UCSD-AML1 (cell line): Measurements from ENCODE around the gene KHSRP.
"Not testable (repeated sequence)": the region's sequence is repeated elsewhere in the genome, so short reads cannot be mapped to it uniquely, and the experiment has no call there.

Source experiments
- DNase-seq: peaks from one replicate; lab custom pipeline; 2025; ENCODE audit not compliant: unreplicated experiment; lab: John Stamatoyannopoulos, UW

Gene KHSRP

DNA sequence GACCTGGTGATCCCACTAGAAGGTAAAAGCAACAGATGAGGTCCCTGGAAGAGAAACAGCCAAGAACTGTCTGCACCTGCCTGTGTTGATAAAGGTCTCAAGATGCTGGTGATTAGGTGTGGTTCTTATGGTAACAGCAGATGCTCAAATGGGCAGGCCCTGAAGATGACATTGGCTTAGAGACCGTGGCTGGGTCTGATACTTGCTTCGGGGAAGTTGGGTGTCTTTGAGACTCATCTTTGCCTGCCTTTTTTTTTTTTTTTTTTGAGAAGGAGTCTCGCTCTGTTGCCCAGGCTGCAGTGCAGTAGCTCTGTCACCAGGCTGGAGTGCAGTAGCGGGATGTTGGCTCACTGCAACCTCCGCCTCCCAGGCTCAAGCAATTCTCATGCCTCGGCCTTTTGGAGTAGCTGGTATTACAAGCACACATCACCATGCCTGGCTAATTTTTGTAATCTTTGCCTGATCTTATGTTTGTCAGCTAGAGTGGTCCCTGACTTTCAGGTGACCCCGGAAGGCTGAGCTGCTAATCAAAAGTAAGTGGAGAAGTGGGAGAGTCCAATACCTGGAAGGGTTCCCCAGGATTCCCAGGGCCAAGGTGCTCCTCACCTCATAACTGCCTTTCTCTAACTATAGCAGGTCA is 27.1 kb upstream of the KHSRP start:
- no peak for DNase-seq

DNA sequence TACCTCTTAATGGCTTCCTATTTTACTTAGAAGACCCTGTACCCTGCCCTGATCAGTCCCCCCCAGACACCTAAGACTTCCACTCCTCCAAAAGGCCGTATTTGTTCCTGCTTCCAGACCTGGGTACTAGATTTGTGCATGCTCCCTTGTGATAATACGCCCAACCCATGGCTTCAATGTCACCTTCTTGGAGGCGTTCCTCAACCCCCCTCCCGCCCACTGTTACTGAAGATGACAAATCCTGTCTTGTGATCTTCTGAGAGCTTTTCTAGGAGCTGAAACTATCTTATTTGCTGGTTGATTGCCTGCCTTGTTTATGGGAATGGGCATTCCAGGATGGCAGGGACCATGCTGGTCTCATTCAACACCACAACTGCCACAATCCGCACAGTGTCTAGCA is 25.6 kb upstream of the KHSRP start:
- DNase-seq = no peak

DNA sequence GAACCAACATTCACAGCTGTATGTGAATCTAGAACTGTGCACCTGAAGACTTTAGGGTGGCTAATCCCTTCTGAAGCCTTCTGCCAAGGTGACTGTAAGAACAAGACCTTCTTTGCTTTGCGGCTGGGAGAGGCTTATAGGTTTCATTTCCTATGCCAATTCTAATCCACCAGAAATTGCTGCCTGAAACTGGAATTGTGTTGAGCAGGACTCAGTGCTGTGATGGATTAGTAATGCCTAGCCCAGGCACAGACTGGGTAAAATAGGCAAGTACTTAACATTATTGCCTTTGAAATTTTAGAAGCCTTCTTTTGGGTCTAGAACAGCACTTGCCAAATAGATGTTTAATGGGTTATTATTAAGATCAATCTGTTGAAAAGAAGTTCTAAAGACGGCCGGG is 23.4 kb upstream of the KHSRP start:
- DNase-seq = no peak

DNA sequence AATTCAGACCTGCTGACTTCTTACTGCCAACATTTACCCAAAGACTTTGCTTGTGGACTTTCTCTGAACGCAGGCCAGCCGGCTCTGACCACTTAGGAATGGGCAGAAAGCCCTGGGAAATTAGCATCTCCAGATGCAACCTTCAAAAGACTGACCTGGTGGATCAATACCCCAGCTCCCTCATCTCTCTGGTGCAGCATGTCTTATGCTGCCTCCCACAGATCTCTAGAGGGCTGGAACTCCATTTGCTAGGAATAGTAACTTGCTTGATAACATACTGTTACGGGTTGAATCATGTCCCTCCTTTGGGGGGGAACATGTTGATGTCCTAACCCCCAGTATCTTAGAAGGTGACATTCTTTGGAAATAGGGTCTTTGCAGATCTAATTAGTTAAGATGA is 21.8 kb upstream of the KHSRP start:
- no peak for DNase-seq

DNA sequence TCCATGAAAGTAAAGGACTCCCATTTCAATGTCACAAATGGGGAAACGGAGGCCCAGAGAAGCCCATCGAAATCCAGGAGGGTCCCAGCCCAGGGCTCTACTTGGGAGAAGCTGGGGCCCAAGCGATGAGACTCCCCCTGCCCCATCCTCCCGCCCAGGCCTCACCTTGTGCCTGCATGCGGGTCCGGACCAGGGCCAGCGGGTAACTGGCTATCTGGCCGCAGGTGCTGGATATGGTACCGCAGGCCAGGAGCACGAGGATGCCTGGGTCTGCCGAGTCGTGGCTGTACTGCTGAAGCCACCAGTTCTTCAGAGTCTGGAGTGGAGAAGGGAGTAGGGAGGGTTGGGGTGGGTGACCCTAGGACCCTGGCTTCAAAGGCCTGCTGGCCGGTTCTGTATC is 19.4 kb upstream of the KHSRP start:
- no peak for DNase-seq

DNA sequence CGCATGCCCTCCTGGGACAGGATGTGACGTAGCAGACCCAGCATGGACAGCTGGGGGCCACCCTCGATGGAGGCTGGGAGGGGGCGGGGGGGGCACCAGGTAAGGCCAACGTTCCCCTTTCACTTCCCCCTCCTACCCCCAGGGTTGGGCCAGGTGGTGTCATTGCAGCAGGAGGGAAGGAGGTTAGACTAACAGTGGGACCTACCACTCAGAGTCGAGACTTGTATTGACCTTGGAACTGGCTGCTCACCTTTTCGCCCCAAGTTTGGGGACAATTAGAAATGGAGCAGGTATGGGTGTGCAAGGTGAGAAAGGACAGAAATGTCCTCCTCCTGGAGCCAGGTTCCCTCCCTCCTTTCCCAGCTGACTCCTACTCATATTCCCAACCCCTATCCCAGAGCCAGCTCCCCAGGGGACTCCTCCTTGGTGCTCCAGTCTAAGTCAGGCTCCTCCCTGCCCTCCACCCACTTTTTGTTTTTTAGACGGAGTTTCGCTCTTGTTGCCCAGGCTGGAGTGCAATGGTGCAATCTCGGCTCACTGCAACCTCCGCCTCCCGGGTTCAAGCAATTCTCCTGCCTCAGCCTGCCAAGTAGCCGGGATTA is 17.6 kb upstream of the KHSRP start:
- DNase-seq = no peak

DNA sequence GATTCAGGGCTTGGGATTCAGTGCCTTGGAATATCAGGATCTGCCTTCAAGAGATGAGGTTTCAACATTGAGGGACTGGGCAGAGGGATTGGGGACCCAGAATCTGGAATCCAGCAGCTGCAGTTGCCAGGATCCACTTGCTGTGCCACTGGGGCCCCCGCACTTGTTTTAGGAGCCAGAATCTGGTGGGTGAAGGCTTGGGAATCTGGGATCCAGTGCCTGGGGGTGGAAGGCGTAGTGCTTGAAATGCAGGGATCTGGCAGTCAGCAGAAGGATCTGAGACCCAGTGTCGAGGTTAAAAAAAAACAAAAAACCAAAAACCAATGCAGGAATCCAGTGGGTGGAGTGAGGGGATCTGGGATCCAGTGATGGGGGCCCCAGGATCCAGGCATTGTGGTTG is 16.3 kb upstream of the KHSRP start:
- DNase-seq = no peak

GRCh38 chr19:6439743-6440142 is 15.1 kb upstream of the KHSRP start:
- no peak for DNase-seq

- no peak for DNase-seq
Observed at GRCh38 chr19:6433663-6434062, 9.1 kb upstream of the KHSRP start, which contains the start of gene SLC25A41. TSS of gene SLC25A41 (minus strand) at chr19:6433763. CDS start at chr19:6433693, 70 bp downstream.

GRCh38 chr19:6433165-6433564 is 8.6 kb upstream of the KHSRP start:
- no peak for DNase-seq

DNA sequence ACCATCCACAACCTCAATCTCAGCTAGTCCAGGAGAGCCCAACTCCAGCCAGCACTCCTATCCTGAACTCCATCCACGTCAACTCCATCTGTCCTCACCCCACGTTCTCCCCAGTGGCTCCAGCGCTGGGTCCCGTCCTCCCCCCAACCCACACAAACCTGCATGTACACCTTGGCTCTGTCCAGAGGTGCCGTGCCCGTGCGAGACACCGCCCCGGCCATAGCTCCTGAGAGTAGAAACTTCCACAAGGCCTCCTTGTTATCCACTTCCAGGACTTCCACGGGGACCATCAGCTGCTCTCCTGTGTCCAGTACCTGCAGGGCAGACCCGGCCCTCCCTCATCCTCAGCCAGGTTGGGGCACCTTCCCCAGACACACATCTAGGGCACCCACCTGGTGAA is 7.3 kb upstream of the KHSRP start:
- DNase-seq = no peak

GRCh38 chr19:6429419-6430221 is 5.0 kb upstream of the KHSRP start:
- DNase-seq = no peak

DNA sequence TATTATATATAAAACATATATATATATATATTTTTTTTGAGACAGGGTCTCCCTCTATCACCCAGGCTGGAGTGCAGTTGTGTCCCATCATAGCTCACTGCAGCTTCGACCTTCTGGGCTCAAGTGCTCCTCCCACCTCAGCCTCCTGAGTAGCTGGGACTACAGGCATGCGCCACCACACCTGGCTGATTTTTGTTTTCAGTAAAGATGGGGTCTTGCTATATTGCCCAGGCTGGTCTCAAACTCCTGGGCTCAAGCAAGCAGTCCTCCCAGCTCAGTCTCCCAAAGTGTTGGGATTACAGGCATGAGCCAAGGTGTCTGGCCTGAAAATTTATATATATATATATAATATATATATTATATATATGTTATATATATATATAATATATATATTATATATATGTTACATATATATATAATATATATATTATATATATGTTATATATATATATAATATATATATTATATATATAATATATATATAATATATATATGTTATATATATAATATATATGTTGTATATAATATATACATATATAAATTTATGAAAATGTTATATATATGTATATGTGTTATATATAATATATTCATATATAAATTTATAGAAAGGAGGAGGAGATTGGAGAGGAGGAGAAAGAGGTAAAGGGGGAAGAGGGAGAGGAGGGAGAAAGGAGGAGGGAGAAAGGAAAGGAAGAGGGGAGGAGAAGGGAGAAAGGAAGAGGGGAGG is 4.2 kb upstream of the KHSRP start:
- DNase-seq = not testable (repeated sequence)

DNA sequence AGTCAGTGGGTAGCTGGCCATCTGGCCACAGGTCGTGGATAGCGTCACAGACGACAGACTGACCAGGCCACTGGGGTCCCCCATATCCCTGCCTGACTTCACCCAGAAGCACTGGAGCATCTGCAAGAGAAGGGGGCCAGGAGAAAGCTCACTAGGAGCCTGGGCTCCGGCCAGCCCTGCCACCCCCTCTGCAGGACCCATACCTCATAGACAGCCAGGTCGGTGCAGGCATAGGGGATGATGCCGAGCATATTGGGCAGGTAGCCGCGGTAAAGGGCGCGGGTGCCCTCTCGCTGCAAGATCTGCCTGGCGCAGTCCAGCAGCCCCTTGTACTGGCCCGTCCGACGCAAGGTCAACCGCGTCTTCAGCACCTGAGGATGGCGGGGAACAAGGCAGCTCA is 2.5 kb upstream of the KHSRP start:
- no peak for DNase-seq

GRCh38 chr19:6425732-6426620 is 1.4 kb upstream of the KHSRP start:
- peak; percentile 49 for DNase-seq

GRCh38 chr19:6424939-6425731 is 524 bp upstream of the KHSRP start:
- peak; percentile 99 for DNase-seq

DNA sequence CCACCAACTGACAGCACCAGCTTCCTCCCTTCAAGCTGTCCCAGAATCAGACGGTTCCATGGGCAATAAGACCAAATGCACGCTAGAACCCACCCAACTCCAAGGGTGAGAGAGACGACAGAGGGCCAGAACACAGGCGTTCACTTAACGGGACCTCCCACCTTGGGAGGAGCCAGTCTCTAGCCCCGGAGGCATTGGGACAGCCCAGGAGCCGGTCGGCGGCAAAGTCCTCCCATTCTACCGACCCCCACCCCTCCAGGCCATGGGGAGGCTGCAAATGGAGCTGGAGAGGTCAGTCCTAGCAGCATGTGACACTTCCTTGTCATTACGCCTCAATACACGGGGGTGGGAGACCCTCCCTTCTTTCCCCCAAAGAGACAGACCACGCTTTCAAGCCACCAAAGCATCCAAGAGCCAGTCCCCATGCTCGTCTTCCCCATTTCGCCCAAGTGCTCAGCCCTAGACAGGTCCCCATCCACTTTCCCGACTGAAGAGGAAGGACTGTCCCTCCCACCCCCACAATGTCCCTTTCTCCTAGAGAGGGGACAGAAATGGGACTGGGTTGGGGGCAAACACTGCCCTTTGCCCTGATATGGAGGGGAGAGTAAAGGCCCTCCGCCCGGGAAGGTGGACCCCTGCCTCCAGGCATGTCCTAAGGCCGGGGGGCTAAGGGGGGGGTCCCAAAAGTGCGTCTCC is 964 bp downstream of the KHSRP start:
- peak; percentile 45 for DNase-seq

GRCh38 chr19:6421075-6422014 is 3.3 kb downstream of the KHSRP start:
- DNase-seq = no peak
